CD4-positive, alpha-beta T cell treated with Interleukin-4 for 1 hour (primary cell): ENCODE data around the gene KBTBD4.
"Not testable (repeated sequence)": the region's sequence is repeated elsewhere in the genome, so short reads cannot be mapped to it uniquely, and the experiment has no call there.

Source experiments
- DNase-seq, 2 donors: peaks; one replicate each; pipeline ENCODE4 v3.0.0-alpha.2; 2020 to 2022

The KBTBD4 gene

GRCh38 chr11:47558695-47559094, 20.1 kb downstream of the KBTBD4 start:
- no peak for DNase-seq

DNA sequence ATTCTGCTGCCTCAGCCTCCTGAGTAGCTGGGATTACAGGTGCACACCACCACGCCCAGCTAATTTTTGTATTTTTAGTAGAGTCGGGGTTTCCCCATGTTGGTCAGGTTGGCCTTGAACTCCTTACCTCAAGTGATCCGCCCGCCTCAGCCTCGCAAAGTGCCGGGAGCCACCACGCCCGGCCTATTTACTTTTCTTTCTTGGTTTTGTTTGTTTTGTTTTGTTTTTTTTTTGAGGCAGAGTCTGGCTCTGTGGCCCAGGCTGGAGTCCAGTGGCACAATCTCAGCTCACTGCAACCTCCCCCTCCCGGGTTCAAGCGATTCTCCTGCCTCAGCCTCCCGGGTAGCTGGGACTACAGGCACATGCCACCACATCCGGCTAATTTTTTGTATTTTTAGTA, 21.8 kb downstream of the KBTBD4 start:
- DNase-seq, result not testable (repeated sequence)

- no peak for DNase-seq
Measured at GRCh38 chr11:47553406-47553743, 25.4 kb downstream of the KBTBD4 start.

- DNase-seq, result peak; percentile 92
Measured at GRCh38 chr11:47552566-47553405, 26.0 kb downstream of the KBTBD4 start, which contains the start of gene CELF1. Gene CELF1 (minus strand): TSS chr11:47553132. CDS start chr11:47499523, 53,609 bp downstream.

DNA sequence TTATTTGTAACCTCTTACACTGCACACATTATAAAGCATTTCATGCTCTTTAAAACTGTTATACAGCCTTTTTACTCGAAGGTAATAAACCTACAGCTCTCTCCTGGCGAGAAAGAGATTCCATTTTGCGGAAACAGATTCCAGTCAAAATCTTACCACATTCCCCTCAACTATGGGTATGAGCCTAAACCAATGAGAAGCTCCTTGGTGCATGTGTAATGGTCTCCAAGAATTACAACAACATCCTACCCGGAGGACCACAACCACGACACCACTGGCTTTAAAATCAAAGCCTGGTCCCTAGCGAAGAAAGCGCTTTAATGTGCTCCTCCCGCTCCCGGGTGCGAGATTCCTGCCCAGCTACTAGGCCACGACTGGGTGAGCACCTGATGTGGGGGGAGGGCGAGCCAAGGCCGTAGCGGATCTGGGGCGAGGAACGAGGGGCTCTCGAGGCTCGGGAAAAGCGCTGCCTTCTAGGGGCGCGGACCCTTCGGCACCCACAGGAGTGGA, 26.7 kb downstream of the KBTBD4 start:
- peak in 1 of 2 donors; percentile 18 for DNase-seq

- peak in 1 of 2 donors; percentile 36 for DNase-seq
Measured at GRCh38 chr11:47551086-47551485, 27.7 kb downstream of the KBTBD4 start.

GRCh38 chr11:47550288-47551047, 28.3 kb downstream of the KBTBD4 start:
- no peak for DNase-seq

DNA sequence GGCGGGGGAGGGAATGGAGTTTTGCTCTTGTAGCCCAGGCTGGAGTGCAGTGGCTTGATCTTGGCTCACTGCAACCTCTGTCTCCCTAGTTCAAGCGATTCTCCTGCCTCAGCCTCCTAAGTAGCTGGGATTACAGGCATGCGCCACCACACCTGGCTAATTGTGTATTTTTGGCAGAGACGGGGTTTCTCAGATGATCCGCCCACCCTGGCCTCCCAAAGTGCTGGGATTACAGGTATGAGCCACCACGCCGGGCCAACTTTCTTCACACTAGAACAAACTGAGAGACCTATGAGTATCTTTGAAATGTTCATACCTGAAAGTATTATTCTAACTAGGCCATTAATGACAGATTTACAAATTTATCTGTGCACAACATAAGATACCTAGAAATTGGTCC, 32.5 kb downstream of the KBTBD4 start:
- not testable (repeated sequence) for DNase-seq

DNA sequence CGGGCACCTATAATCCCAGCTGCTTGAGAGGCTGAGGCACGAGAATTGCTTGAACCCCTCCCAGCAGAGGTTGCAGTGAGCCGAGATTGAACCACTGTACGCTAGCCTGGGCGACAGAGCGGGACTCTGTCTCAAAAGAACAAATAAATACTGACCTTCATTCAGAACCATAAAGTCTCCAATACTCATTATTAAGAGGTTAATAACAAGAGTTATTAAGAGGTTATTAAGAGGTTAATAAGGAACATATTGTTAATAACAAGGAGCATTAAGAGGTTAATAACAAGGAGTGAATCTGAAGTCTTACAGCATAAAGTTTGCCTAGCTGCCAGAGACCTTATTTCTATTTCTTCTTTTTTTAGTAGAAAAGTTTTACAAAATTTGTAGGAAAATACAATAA, 33.5 kb downstream of the KBTBD4 start:
- DNase-seq, result no peak

GRCh38 chr11:47541070-47541469, 37.7 kb downstream of the KBTBD4 start:
- DNase-seq, result no peak

DNA sequence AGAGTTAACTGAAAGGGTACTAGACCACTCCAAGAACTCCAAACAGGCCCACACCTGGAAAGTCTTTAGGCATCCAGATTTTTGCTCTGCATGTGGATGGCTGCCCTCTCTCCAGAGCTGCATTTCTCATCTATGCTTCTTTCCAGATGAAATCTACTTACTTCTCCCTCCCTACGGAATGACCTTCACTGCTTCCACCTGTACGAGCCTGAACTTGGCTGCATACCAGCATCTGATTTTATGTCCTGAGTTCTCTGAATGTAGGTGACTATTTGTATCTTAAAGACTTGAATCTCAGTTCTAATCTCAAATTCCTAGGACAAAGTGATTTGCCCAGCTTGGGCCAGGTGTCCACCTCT, 39.1 kb downstream of the KBTBD4 start:
- no peak for DNase-seq

GRCh38 chr11:47538741-47539565, 39.8 kb downstream of the KBTBD4 start:
- no peak for DNase-seq

- no peak for DNase-seq
Measured at GRCh38 chr11:47536915-47537314, 41.9 kb downstream of the KBTBD4 start.

DNA sequence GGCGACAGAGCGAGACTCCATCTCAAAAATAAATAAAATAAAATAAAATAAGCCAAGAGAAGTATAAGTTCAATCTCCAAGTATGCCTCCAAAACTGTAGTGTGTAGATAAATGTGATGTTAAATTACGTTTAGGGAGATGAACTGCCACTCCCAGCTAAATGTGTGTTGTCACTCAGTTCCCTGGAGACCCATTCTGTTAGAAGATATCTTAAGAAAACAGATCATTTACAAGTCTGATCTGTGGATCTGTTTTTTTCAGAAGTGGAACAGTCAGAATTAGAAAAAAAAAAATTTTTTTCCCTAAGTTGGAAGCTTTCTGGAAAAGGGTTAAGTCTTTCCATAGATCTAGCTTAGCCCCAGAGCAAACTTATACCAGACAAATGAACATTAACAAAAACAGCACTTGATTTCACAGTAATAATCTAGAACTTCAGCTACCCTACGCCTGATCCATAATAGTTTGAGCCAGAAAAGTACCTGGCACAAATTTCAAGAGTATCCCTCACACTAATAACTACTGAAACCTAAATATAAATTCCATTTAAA, 44.0 kb downstream of the KBTBD4 start:
- DNase-seq, result no peak

GRCh38 chr11:47533690-47534151, 45.0 kb downstream of the KBTBD4 start:
- no peak for DNase-seq

GRCh38 chr11:47532597-47533213, 46.1 kb downstream of the KBTBD4 start:
- DNase-seq, result no peak

DNA sequence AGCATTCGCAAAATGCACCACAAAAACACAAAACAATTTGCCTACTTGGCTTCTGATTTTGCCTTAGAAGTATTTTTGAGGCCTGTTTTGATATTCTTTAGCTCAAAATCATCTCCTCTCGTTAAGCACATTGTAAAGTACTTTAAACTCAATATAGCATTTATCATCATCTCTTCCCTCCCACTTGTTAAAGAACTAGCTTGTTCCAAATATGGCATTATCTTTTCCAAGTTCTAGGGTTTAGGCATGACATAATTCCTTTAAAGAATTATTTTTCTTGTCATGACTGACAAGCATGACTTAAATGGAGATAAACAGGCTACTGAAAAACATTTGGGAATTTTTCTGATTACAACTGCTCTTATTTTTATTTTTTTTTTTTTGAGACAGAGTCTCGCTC, 47.1 kb downstream of the KBTBD4 start:
- no peak for DNase-seq

DNA sequence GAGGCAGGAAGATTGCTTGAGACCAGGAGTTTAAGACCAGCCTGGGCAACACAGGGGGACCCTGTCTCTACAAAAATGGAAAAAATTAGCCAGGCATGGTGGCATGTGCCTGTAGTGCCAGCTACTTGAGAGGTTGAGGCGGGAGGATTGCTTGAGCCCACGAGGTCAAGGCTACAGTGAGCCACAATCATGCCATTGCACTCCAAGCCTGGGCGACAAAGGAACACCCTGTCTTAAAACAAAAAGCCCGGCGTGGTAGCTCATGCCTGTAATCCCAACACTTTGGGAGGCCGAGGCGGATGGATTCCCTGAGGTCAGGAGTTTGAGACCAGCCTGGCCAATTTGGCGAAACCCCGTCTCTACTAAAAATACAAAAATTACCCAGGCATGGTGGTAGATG, 48.0 kb downstream of the KBTBD4 start:
- not testable (repeated sequence) for DNase-seq

DNA sequence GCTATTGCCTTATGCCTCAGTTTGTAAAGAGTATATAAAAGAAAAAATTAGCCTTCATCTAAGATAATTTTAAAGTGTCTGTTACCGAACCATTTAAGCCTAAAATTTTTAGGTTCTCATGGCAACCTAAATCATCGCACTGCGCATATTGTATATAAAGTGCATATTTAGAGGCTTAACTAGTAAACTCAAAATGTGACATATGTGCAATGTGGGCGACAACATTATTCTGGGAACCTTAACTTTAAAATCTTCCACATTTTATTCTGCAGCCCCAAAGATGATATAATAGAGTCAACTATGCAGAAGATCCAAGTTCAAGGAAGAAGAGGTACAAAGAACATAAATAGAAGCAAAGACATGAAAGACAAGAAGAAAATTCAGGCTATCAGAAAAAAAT, 48.8 kb downstream of the KBTBD4 start:
- no peak for DNase-seq

- DNase-seq, result no peak
Measured at GRCh38 chr11:47527186-47527585, 51.6 kb downstream of the KBTBD4 start.

GRCh38 chr11:47526032-47526431, 52.7 kb downstream of the KBTBD4 start:
- not testable (repeated sequence) for DNase-seq

- peak; percentile 35 to 54 for DNase-seq
Measured at GRCh38 chr11:47524291-47524874, 54.4 kb downstream of the KBTBD4 start.
